ENCODE measurements around the gene MCRS1. TPM values are rescaled to one million over a fixed set of nuclear protein-coding genes. Genes with fewer than 3 reads are reported as not detected.
"Not testable (repeated sequence)": the region's sequence is repeated elsewhere in the genome, so short reads cannot be mapped to it uniquely, and the experiment has no call there.

The MCRS1 gene
- total and polyA plus RNA-seq, 5 donors, result 72.3 to 115 (median 83.9) TPM

- 15% methylated on average over 47 of the region's 47 CpGs for WGBS
- no peaks in the 10 kb centered on the region for H3K27me3 ChIP-seq (ENCODE audit: control insufficient read depth, insufficient read depth)
- H3K4me1 ChIP-seq (ENCODE audit: control insufficient read depth, insufficient read depth, low read length), result no peaks in the 10 kb centered on the region
- ATAC-seq (no peak), DNase-seq (no peak)
- no peak overlapping the region for H3K27ac ChIP-seq (ENCODE audit: low read length)
- peak overlapping the region; percentile 73 for H3K4me3 ChIP-seq (ENCODE audit: low read length)
- no peaks in the 10 kb centered on the region for H3K9me3 ChIP-seq (ENCODE audit: control insufficient read depth, low read length)
- intact Hi-C loops (cut with DNase I), result no loop called here
Observed at GRCh38 chr12:49539406-49540228, 28.3 kb downstream of the MCRS1 start.

DNA sequence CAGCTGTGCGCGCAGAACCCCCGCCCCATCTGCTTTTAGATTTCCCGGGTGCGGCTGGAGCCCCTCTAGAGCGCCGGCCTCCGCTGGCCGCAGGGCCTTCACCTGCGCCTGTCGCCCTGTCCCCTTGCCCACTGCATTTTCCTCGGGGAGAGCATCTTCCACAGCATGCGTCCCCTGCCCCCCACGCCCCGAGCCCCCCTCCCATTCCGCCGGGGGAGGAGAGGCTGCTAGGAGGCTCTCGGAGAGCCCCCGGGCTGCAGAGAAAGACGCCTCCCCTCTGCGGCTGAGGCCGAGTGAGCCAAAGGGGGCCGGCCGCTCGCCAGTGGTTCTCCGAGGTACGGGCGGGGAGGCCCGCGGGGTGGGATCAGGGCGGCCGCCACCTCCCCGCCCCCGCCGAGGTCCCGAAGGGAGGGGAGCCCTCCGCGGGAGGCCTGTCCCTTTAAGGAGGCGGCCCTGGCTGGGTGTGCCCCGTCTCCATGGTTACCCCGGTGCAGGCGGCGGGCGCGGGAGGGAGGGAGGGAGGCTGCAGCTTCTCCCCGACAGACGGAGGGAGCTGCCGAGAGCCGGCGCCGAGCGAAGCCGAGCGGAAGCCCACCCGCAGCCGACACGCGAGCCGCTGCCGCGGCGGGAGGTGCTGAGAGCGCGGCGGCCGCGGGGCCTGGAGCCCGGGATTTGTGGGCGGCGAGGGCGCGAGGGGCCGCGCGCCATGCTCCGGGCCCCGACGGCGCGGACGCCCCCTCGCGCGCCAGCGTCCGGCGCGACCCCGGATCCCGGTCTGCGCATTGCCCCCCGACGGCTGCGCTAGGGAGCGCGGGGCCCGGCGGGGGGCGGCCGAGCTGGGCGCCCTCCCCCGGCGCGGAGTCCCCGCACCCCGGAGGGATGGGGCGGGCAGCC lies 29.2 kb downstream of the MCRS1 start, which contains the start of gene KCNH3:
TSS of gene KCNH3 (plus strand) at position 521 of the 894 bp plus-strand sequence. CDS start 387 bp downstream, outside the sequence.
- H3K27ac ChIP-seq (ENCODE audit: low read length), result no peak within 1 kb of the TSS
- 1% methylated on average over 106 of the region's 107 CpGs for WGBS

DNA sequence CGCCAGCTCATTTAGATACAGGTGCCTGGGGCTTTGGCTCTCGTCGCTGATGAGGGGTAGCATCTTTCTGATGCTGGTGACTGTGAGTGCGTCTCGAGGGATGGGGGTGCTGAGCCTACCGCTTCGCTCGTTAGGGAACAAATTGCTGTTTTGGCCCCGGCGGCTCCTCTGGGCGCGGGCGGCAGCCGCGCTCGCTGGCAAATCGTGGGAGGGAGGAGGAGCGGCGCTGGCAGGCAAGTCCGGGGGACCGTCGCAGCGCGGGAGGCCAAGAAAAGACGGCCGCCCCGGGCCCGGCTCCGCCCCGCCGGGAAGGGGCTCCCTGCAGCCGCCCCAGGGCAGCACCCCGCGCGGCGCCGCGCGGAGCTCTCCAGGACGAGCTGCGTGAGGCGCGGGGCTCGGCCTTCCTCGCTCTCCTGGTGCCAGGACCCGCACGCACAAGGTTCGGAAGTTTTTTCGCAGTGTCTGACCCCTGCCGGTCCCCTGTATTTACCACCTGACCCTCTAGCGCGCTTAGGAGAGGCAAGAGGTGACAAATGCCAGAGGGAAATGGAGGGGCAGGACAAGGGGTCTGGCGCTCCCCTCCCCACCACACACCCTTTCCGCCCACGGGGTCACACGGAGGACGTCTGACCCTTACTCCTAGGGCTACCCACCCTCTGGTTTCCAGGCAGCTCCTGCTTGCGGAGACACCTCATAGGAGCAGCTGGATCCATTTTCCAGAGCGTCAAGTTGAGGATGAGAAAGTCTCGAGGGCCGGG lies 30.0 kb downstream of the MCRS1 start:
- under 1% methylated on average over 61 of the region's 61 CpGs for WGBS
- ATAC-seq (peak in 1 of 2 donors; percentile 8), DNase-seq (no peak)
- intact Hi-C loops (cut with DNase I), result no loop called here
- H3K27ac ChIP-seq (ENCODE audit: low read length), result no peak overlapping the region
- H3K4me3 ChIP-seq (ENCODE audit: low read length), result peak overlapping the region; percentile 73
- H3K4me1 ChIP-seq (ENCODE audit: control insufficient read depth, insufficient read depth, low read length), result no peaks in the 10 kb centered on the region
- H3K27me3 ChIP-seq (ENCODE audit: control insufficient read depth, insufficient read depth), result no peaks in the 10 kb centered on the region
- no peaks in the 10 kb centered on the region for H3K9me3 ChIP-seq (ENCODE audit: control insufficient read depth, low read length)

More for the DNA sequence above, 29.2 kb downstream of the MCRS1 start, which contains the start of gene KCNH3:
- H3K27me3 ChIP-seq (ENCODE audit: control insufficient read depth, insufficient read depth), result no peaks in the 10 kb centered on the region
- H3K4me3 ChIP-seq (ENCODE audit: low read length), result peak within 1 kb of the TSS; percentile 73
- ATAC-seq (peak; percentile 82 to 87), DNase-seq (peak; percentile 87 to 94 (median 92))
- no peaks in the 10 kb centered on the region for H3K4me1 ChIP-seq (ENCODE audit: control insufficient read depth, insufficient read depth, low read length)
- intact Hi-C loops (cut with DNase I), result no loop called here
- H3K9me3 ChIP-seq (ENCODE audit: control insufficient read depth, low read length), result no peaks in the 10 kb centered on the region

DNA sequence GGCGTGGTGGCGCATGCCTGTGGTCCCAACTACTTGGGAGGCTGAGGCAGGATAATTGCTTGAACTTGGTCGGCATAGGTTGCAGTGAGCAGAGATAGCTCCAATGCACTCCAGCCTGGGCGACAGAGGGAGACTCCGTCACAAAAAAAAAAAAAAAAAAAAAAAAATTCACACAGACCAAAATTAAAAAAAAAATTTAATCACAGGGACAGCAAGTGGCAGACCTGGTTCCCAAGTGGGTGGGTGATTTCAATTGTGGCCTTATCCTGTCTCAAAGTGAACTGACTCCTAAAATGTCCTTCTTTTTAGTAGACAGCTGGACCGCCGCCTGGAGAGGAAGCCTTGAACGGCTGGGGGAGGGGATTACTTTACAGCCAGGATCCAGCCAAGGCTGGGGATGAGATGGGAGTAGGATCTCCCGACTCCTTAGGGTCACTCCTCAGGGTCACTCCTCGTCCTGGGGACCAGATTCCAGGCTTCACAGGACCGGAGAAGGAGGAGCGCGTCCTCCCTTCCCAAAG lies 30.7 kb downstream of the MCRS1 start:
- no peak for ATAC-seq
- Histone ChIP-seq H3K4me3 (ENCODE audit: low read length) (peak overlapping the region; percentile 73), H3K27me3 (ENCODE audit: control insufficient read depth, insufficient read depth) (no peaks in the 10 kb centered on the region), H3K9me3 (ENCODE audit: control insufficient read depth, low read length) (no peaks in the 10 kb centered on the region), H3K4me1 (ENCODE audit: control insufficient read depth, insufficient read depth, low read length) (no peaks in the 10 kb centered on the region), H3K27ac (ENCODE audit: low read length) (no peak overlapping the region)
- WGBS, result 15% methylated on average over 13 of the region's 13 CpGs
- no peak for DNase-seq
- intact Hi-C loops (cut with DNase I), result no loop called here

- DNase-seq (no peak), ATAC-seq (no peak)
- Histone ChIP-seq H3K4me3 (ENCODE audit: low read length) (no peak overlapping the region), H3K27ac (ENCODE audit: low read length) (no peak overlapping the region), H3K27me3 (ENCODE audit: control insufficient read depth, insufficient read depth) (no peaks in the 10 kb centered on the region), H3K9me3 (ENCODE audit: control insufficient read depth, low read length) (no peaks in the 10 kb centered on the region), H3K4me1 (ENCODE audit: control insufficient read depth, insufficient read depth, low read length) (no peaks in the 10 kb centered on the region)
- intact Hi-C loops (cut with DNase I), result no loop called here
- 44% methylated on average over 3 of the region's 3 CpGs for WGBS
Observed at GRCh38 chr12:49536526-49537071, 31.3 kb downstream of the MCRS1 start.

GRCh38 chr12:49535921-49536525 lies 31.9 kb downstream of the MCRS1 start:
- DNase-seq, result no peak
- ATAC-seq, result no peak
- 87% methylated on average over 6 of the region's 6 CpGs for WGBS
- Histone ChIP-seq H3K4me3 (ENCODE audit: low read length) (no peak overlapping the region), H3K9me3 (ENCODE audit: control insufficient read depth, low read length) (no peaks in the 10 kb centered on the region), H3K27ac (ENCODE audit: low read length) (no peak overlapping the region), H3K27me3 (ENCODE audit: control insufficient read depth, insufficient read depth) (no peaks in the 10 kb centered on the region), H3K4me1 (ENCODE audit: control insufficient read depth, insufficient read depth, low read length) (no peaks in the 10 kb centered on the region)
- intact Hi-C loops (cut with DNase I), result no loop called here

DNA sequence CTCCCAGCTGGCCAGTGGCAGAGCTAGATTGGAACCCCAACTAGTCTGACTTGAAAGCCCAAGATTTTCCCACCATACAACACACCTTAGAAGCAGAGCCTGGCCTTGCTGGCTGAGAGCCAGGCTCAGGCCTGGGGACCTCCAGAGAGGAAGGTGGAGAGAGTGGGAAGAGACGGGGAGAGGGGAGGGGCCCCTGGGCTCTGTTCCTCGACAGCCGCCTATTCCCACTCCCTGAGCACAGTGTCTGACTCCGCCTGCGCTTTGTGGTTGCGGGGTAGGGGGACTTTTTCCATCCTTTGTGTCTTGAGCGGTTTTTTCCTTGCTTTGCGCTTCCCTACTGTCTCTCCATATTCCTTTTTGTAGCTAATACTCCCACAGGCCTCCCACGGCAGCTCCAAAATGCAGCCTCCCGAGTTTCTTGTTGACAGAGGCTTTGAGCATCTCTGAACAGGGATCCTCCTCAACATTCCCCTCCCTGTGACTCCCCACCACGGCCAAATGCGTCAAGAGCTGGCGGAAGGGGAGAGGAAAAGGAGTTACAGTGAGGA lies 33.1 kb downstream of the MCRS1 start:
- H3K4me3 ChIP-seq (ENCODE audit: low read length), result no peak overlapping the region
- DNase-seq (no peak), ATAC-seq (no peak)
- H3K27ac ChIP-seq (ENCODE audit: low read length), result no peak overlapping the region
- H3K9me3 ChIP-seq (ENCODE audit: control insufficient read depth, low read length), result no peaks in the 10 kb centered on the region
- WGBS, result 63% methylated on average over 13 of the region's 13 CpGs
- H3K27me3 ChIP-seq (ENCODE audit: control insufficient read depth, insufficient read depth), result no peaks in the 10 kb centered on the region
- no peaks in the 10 kb centered on the region for H3K4me1 ChIP-seq (ENCODE audit: control insufficient read depth, insufficient read depth, low read length)
- intact Hi-C loops (cut with DNase I), result no loop called here

DNA sequence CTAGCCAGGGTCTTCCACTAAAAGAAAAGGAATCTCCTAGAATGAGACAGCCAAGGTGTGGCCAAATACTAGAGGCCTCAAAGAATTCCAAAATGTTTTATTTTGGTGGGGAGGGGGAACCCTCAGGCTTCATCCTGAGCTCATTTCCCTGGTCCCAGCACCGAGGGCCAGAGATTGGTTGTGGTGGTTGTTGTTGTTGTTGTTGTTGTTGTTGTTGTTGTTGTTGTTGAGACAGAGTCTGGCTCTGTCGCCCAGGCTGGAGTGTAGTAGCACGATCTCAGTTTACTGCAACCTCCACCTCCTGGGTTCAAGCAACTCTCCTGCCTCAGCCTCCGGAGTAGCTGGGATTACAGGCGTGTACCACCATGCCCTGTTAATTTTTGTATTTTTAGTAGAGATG lies 33.8 kb downstream of the MCRS1 start:
- H3K27ac ChIP-seq (ENCODE audit: low read length); ATAC-seq; intact Hi-C loops (cut with DNase I); DNase-seq; H3K4me3 ChIP-seq (ENCODE audit: low read length); H3K4me1 ChIP-seq (ENCODE audit: control insufficient read depth, insufficient read depth, low read length); H3K9me3 ChIP-seq (ENCODE audit: control insufficient read depth, low read length); H3K27me3 ChIP-seq (ENCODE audit: control insufficient read depth, insufficient read depth): not testable (repeated sequence)
- WGBS, result 86% methylated on average over 5 of the region's 5 CpGs

DNA sequence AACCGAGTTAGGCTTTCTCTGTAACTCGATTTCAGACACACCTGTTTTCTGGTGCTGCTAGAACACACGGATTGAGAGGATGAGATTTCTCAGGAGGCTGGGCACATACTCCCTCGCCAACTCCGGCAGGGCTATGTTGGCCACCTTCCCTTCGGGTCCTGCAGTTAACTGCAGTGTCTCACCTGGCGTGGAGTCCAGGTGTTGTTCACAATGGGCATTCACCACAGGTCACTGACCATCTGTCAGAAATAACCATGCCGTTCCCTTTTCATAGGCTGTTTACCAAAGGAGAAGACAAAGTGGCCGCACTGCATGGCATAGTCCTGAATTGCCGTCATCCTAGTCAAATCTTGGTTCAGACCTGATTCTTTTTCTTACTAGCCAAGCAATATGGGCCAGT lies 34.6 kb downstream of the MCRS1 start:
- DNase-seq, result no peak
- 88% methylated on average over 10 of the region's 10 CpGs for WGBS
- H3K9me3 ChIP-seq (ENCODE audit: control insufficient read depth, low read length), result no peaks in the 10 kb centered on the region
- H3K4me3 ChIP-seq (ENCODE audit: low read length), result no peak overlapping the region
- H3K4me1 ChIP-seq (ENCODE audit: control insufficient read depth, insufficient read depth, low read length), result no peaks in the 10 kb centered on the region
- H3K27me3 ChIP-seq (ENCODE audit: control insufficient read depth, insufficient read depth), result no peaks in the 10 kb centered on the region
- no peak overlapping the region for H3K27ac ChIP-seq (ENCODE audit: low read length)
- no peak for ATAC-seq
- intact Hi-C loops (cut with DNase I), result no loop called here

DNA sequence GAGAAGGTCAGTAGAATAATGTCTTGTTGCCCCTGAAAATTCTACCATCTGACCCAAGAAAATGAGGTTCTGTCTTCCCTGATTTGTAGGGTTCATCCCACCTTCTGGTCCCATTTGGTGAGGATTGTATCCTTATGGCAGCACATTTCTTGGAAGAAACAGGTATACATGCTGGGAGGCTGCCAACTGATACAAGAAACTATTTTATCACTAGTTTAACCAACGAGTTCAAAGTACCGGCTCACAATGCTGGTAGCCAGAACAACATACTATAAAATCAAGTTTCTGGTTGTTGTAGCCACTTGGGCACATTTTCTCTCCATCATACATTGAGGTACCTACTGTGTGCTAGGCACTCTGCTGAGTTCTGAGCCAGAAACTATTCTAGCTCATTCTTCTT lies 36.2 kb downstream of the MCRS1 start:
- DNase-seq (no peak), ATAC-seq (no peak)
- Histone ChIP-seq H3K27me3 (ENCODE audit: control insufficient read depth, insufficient read depth) (no peaks in the 10 kb centered on the region), H3K4me1 (ENCODE audit: control insufficient read depth, insufficient read depth, low read length) (no peaks in the 10 kb centered on the region), H3K27ac (ENCODE audit: low read length) (no peak overlapping the region), H3K4me3 (ENCODE audit: low read length) (no peak overlapping the region), H3K9me3 (ENCODE audit: control insufficient read depth, low read length) (no peaks in the 10 kb centered on the region)
- WGBS, result 58% methylated on average over 2 of the region's 2 CpGs
- intact Hi-C loops (cut with DNase I), result no loop called here

Measured in right cardiac atrium (tissue), 5 donors.